ENCODE data around the gene IMPDH2. TPM values are rescaled to one million over a fixed set of nuclear protein-coding genes. Genes with fewer than 3 reads are reported as not detected.

IMPDH2 gene
- total and polyA plus RNA-seq, 2 of the 4 experiments (the other 2 are of a cell fraction): 190 to 296 TPM

- BruUV-seq (replicated peaks): no TSS peak
- no peak overlapping the region for H4K91ac ChIP-seq (ENCODE audit: insufficient read depth, low read depth, low read length)
- H2AK5ac ChIP-seq (ENCODE audit: low read depth, low read length): no peak overlapping the region
- no peak overlapping the region for H2BK20ac ChIP-seq (ENCODE audit: low read depth, low read length)
- ChIA-PET POLR2A (ENCODE audit: unreplicated experiment) (no interaction called here), CTCF (no interaction called here)
- H3K36me3 ChIP-seq (ENCODE audit: control insufficient read depth, insufficient read depth, low read length): peaks cover 42% of the 10 kb centered on the region
- H3K9ac ChIP-seq (ENCODE audit: low read depth, low read length): no peak overlapping the region
- ATAC-seq (ENCODE audit: low read depth) (no peak), DNase-seq (no peak)
- no peak overlapping the region for H3K23ac ChIP-seq (ENCODE audit: low read depth, low read length)
- no peaks in the 10 kb centered on the region for H3K27me3 ChIP-seq (ENCODE audit: control insufficient read depth, insufficient read depth, low read length)
- H3K9me3 ChIP-seq (ENCODE audit: control insufficient read depth, insufficient read depth, low read length): no peaks in the 10 kb centered on the region
- H3K4me2 ChIP-seq (ENCODE audit: low read depth, low read length): no peak overlapping the region
- dilution Hi-C loops (cut with HindIII; ENCODE audit: low sequenced_read_pairs, unreplicated experiment): no loop called here
- no peak overlapping the region for H3K4me3 ChIP-seq (ENCODE audit: insufficient read depth, low read depth, low read length)
- peaks cover 32% of the 10 kb centered on the region for H3K9me1 ChIP-seq (ENCODE audit: insufficient read depth, low read length)
- H3K4ac ChIP-seq (ENCODE audit: low read depth, low read length): no peak overlapping the region
- no peak overlapping the region for H4K5ac ChIP-seq (ENCODE audit: low read depth, low read length)
- H2AK9ac ChIP-seq (replicated peaks; ENCODE audit: low read depth, low read length, poor library complexity): peak overlapping the region; percentile 25
- in situ Hi-C loops (cut with MboI; ENCODE audit: low sequenced_read_pairs): no loop called here
- TF ChIP-seq MAFK (IDR thresholded peaks at IDR 0.05; ENCODE audit: low read depth, low read length): no peak
- no peak for TF ChIP-seq RAD21 (IDR thresholded peaks at IDR 0.05; ENCODE audit: low read length)
- TF ChIP-seq MAZ (IDR thresholded peaks at IDR 0.05; ENCODE audit: borderline replicate concordance, low read depth, low read length): no peak
- TF ChIP-seq, protein P1, sequence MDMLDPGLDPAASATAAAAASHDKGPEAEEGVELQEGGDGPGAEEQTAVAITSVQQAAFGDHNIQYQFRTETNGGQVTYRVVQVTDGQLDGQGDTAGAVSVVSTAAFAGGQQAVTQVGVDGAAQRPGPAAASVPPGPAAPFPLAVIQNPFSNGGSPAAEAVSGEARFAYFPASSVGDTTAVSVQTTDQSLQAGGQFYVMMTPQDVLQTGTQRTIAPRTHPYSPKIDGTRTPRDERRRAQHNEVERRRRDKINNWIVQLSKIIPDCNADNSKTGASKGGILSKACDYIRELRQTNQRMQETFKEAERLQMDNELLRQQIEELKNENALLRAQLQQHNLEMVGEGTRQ (IDR thresholded peaks at IDR 0.05; ENCODE audit: low read depth, low read length): no peak
- TF ChIP-seq, protein P2, sequence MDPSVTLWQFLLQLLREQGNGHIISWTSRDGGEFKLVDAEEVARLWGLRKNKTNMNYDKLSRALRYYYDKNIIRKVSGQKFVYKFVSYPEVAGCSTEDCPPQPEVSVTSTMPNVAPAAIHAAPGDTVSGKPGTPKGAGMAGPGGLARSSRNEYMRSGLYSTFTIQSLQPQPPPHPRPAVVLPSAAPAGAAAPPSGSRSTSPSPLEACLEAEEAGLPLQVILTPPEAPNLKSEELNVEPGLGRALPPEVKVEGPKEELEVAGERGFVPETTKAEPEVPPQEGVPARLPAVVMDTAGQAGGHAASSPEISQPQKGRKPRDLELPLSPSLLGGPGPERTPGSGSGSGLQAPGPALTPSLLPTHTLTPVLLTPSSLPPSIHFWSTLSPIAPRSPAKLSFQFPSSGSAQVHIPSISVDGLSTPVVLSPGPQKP (IDR thresholded peaks at IDR 0.05; ENCODE audit: borderline replicate concordance, low read depth, low read length): no peak
- no peak for TF ChIP-seq POLR2A (IDR thresholded peaks at IDR 0.05; ENCODE audit: low read depth, low read length)
- no peak for TF ChIP-seq BHLHE40 (IDR thresholded peaks at IDR 0.05; ENCODE audit: low read depth, low read length)
- TF ChIP-seq, protein P3, sequence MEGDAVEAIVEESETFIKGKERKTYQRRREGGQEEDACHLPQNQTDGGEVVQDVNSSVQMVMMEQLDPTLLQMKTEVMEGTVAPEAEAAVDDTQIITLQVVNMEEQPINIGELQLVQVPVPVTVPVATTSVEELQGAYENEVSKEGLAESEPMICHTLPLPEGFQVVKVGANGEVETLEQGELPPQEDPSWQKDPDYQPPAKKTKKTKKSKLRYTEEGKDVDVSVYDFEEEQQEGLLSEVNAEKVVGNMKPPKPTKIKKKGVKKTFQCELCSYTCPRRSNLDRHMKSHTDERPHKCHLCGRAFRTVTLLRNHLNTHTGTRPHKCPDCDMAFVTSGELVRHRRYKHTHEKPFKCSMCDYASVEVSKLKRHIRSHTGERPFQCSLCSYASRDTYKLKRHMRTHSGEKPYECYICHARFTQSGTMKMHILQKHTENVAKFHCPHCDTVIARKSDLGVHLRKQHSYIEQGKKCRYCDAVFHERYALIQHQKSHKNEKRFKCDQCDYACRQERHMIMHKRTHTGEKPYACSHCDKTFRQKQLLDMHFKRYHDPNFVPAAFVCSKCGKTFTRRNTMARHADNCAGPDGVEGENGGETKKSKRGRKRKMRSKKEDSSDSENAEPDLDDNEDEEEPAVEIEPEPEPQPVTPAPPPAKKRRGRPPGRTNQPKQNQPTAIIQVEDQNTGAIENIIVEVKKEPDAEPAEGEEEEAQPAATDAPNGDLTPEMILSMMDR (conservative IDR thresholded peaks at IDR 0.05; ENCODE audit: low read depth, low read length): no peak
- TF ChIP-seq CHD1 (IDR thresholded peaks at IDR 0.05; ENCODE audit: low read depth, low read length): no peak
- no peak for TF ChIP-seq RCOR1 (IDR thresholded peaks at IDR 0.05; ENCODE audit: insufficient replicate concordance, low read length)
- no peak for TF ChIP-seq MXI1 (IDR thresholded peaks at IDR 0.05; ENCODE audit: borderline replicate concordance, low read depth, low read length)
- TF ChIP-seq CEBPB (IDR thresholded peaks at IDR 0.05; ENCODE audit: low read depth, low read length): no peak
- TF ChIP-seq NFE2L2 (IDR thresholded peaks at IDR 0.05; ENCODE audit: low read depth, low read length): no peak
- TF ChIP-seq FOS (IDR thresholded peaks at IDR 0.05; ENCODE audit: low read depth, low read length): no peak
- no peak for TF ChIP-seq SMC3 (IDR thresholded peaks at IDR 0.05; ENCODE audit: low read depth, low read length)
- no peak for TF ChIP-seq RFX5 (IDR thresholded peaks at IDR 0.05; ENCODE audit: low read depth, low read length)
- peaks cover 6% of the 10 kb centered on the region for H3K4me1 ChIP-seq (ENCODE audit: control insufficient read depth, insufficient read depth, low read length)
- H3K79me1 ChIP-seq (ENCODE audit: low read depth in 1 of 2, low read length in 2 of 2): peaks cover 37 to 75% of the 10 kb centered on the region in 2 experiments
- H3K56ac ChIP-seq (ENCODE audit: extremely low read depth, insufficient read depth, low read length): no peak overlapping the region
- H2BK120ac ChIP-seq (ENCODE audit: low read depth, low read length): no peak overlapping the region
- H2AFZ ChIP-seq (replicated peaks; ENCODE audit: low read length, poor library complexity): no peak overlapping the region
- no peak overlapping the region for H3K14ac ChIP-seq (replicated peaks; ENCODE audit: low read depth, low read length)
- no peak overlapping the region for H3K18ac ChIP-seq (ENCODE audit: low read depth, low read length)
- 79% methylated on average over 5 of the region's 13 CpGs; no CpG with 5 or more reads in 1 of the 2 experiments for WGBS, 2 experiments (ENCODE audit: extremely low coverage in 2 of 2, insufficient read length in 1 of 2)
- peaks cover 20% of the 10 kb centered on the region for H4K20me1 ChIP-seq (ENCODE audit: insufficient read depth, low read length)
- peak overlapping the region in 1 of 2 experiments; percentile 18; a peak in 1 of 4 replicates for H4K8ac ChIP-seq (ENCODE audit: low read depth in 2 of 2, low read length in 2 of 2)
- H2BK15ac ChIP-seq (ENCODE audit: low read depth, low read length): no peak overlapping the region
- H2BK5ac ChIP-seq (ENCODE audit: low read depth, low read length, poor library complexity, severe bottlenecking): no peak overlapping the region
- intact Hi-C loops (cut with micrococcal nuclease): no loop called here
- H3K27ac ChIP-seq (ENCODE audit: insufficient read depth, low read length): no peak overlapping the region
These were observed 4.0 kb downstream of the IMPDH2 start for GRCh38 chr3:49025005-49025792.

Data from IMR-90 (cell line).